KMS-11 (cell line): ENCODE measurements around the gene FOXA2.

ENCODE experiments used
- H2AFZ ChIP-seq: fragments of 200-600 bp; sonication (generic); 2 replicates; pipeline ENCODE4 v1.6.1; 2016; ENCODE audit warnings: antibody characterized with exemption, mixed run types, low read depth
- H3K27ac ChIP-seq: fragments of 200-600 bp; sonication (generic); 2 replicates; pipeline ENCODE4 v1.6.1; 2016; ENCODE audit warnings: mild to moderate bottlenecking, mixed run types
- H3K27me3 ChIP-seq: fragments of 200-600 bp; sonication (generic); 2 replicates; pipeline ENCODE4 v1.6.1; 2017; ENCODE audit warnings: mild to moderate bottlenecking, low read depth, mixed run types, moderate library complexity; ENCODE audit not compliant: insufficient read depth
- H3K36me3 ChIP-seq: fragments of 200-600 bp; sonication (generic); 2 replicates; pipeline ENCODE4 v1.6.1; 2017; ENCODE audit warnings: mild to moderate bottlenecking, mixed run types; ENCODE audit not compliant: insufficient read depth
- H3K4me1 ChIP-seq: fragments of 200-600 bp; sonication (generic); 2 replicates; pipeline ENCODE4 v1.6.1; 2016; ENCODE audit warnings: mild to moderate bottlenecking, low read depth, mixed run types; ENCODE audit not compliant: poor library complexity, severe bottlenecking
- H3K4me2 ChIP-seq: fragments of 200-600 bp; sonication (generic); 2 replicates; pipeline ENCODE4 v1.7.0; 2016; ENCODE audit warnings: mild to moderate bottlenecking, mixed run types
- H3K4me3 ChIP-seq: fragments of 200-600 bp; sonication (generic); IDR thresholded peaks from 2 replicates; pipeline ENCODE4 v1.6.1; 2017; ENCODE audit warnings: low read depth, low read length, mixed read lengths; ENCODE audit not compliant: insufficient read depth
- H3K79me2 ChIP-seq: fragments of 200-600 bp; sonication (generic); 2 replicates; pipeline ENCODE4 v1.6.1; 2016; ENCODE audit warnings: low read depth, mixed run types; ENCODE audit not compliant: insufficient read depth
- H3K9ac ChIP-seq: fragments of 200-600 bp; sonication (generic); 2 replicates; pipeline ENCODE4 v1.6.1; 2016; ENCODE audit warnings: mild to moderate bottlenecking, mixed run types
- H4K20me1 ChIP-seq: fragments of 200-600 bp; sonication (generic); 2 replicates; pipeline ENCODE4 v1.6.1; 2016; ENCODE audit warnings: mild to moderate bottlenecking, mixed run types; ENCODE audit not compliant: insufficient read depth
- CTCF ChIP-seq: fragments of 200-600 bp; sonication (generic); conservative IDR thresholded peaks from 2 replicates; pipeline ENCODE4 v1.6.1; 2017; ENCODE audit warnings: low read depth, mild to moderate bottlenecking, antibody characterized with exemption, low read length, moderate library complexity, mixed read lengths

Gene FOXA2

GRCh38 chr20:22535483-22535882, 48.9 kb downstream of the FOXA2 start:
- Histone ChIP-seq H3K36me3 (no peaks in the 10 kb centered on the region), H4K20me1 (no peaks in the 10 kb centered on the region), H2AFZ (no peak overlapping the region), H3K4me2 (no peak overlapping the region), H3K27ac (no peak overlapping the region), H3K79me2 (no peaks in the 10 kb centered on the region), H3K4me1 (no peaks in the 10 kb centered on the region), H3K9ac (no peak overlapping the region), H3K4me3 (no peak overlapping the region), H3K27me3 (no peaks in the 10 kb centered on the region)
- no peak for TF ChIP-seq CTCF

- H3K36me3 ChIP-seq = no peaks in the 10 kb centered on the region
- no peak overlapping the region for H3K4me3 ChIP-seq
- no peak overlapping the region for H3K9ac ChIP-seq
- no peaks in the 10 kb centered on the region for H3K4me1 ChIP-seq
- H3K27ac ChIP-seq = no peak overlapping the region
- no peaks in the 10 kb centered on the region for H4K20me1 ChIP-seq
- no peaks in the 10 kb centered on the region for H3K79me2 ChIP-seq
- H2AFZ ChIP-seq = no peak overlapping the region
- no peak for TF ChIP-seq CTCF
- H3K4me2 ChIP-seq = no peak overlapping the region
- H3K27me3 ChIP-seq = no peaks in the 10 kb centered on the region
Measured at GRCh38 chr20:22533823-22534751, 50.3 kb downstream of the FOXA2 start.

GRCh38 chr20:22532598-22532997, 51.8 kb downstream of the FOXA2 start:
- H3K4me1 ChIP-seq = no peaks in the 10 kb centered on the region

GRCh38 chr20:22531756-22532155, 52.6 kb downstream of the FOXA2 start:
- Histone ChIP-seq H3K27me3 (no peaks in the 10 kb centered on the region), H3K4me1 (no peaks in the 10 kb centered on the region), H3K4me2 (no peak overlapping the region), H3K36me3 (no peaks in the 10 kb centered on the region), H2AFZ (no peak overlapping the region), H4K20me1 (no peaks in the 10 kb centered on the region), H3K27ac (no peak overlapping the region), H3K79me2 (no peaks in the 10 kb centered on the region), H3K4me3 (no peak overlapping the region), H3K9ac (no peak overlapping the region)
- no peak for TF ChIP-seq CTCF

More at GRCh38 chr20:22532598-22532997, 51.8 kb downstream of the FOXA2 start:
- no peak for TF ChIP-seq CTCF
- no peak overlapping the region for H3K9ac ChIP-seq
- no peak overlapping the region for H3K4me3 ChIP-seq
- H3K4me2 ChIP-seq = no peak overlapping the region
- no peaks in the 10 kb centered on the region for H3K27me3 ChIP-seq
- H3K79me2 ChIP-seq = no peaks in the 10 kb centered on the region
- no peaks in the 10 kb centered on the region for H3K36me3 ChIP-seq
- H4K20me1 ChIP-seq = no peaks in the 10 kb centered on the region
- H3K27ac ChIP-seq = no peak overlapping the region
- no peak overlapping the region for H2AFZ ChIP-seq
